ENCODE results near the gene HS6ST1. TPM values are rescaled to one million over a fixed set of nuclear protein-coding genes. Genes with fewer than 3 reads are reported as not detected.

The HS6ST1 gene
- total RNA-seq, 4 donors from 2014 or later: 44.6 to 63.3 (median 53.5) TPM

GRCh38 chr2:128250229-128251025 lies 68.2 kb downstream of the HS6ST1 start:
- Histone ChIP-seq H3K4me3 (no peak overlapping the region), H3K36me3 (no peaks in the 10 kb centered on the region), H3K27ac (no peak overlapping the region), H3K27me3 (no peaks in the 10 kb centered on the region), H3K4me1 (no peaks in the 10 kb centered on the region), H3K9me3 (no peaks in the 10 kb centered on the region)
- in situ Hi-C loops (cut with MboI; ENCODE audit: low sequenced_read_pairs in 4 of 4): no loop called here
- TF ChIP-seq CTCF (IDR thresholded peaks at IDR 0.05 in 4 of 5, conservative IDR thresholded peaks at IDR 0.05 in 1 of 5): no peak
- TF ChIP-seq POLR2A (IDR thresholded peaks at IDR 0.05): no peak
- intact Hi-C loops (cut with DNase I; ENCODE audit: low total_unique reads): no loop called here
- DNase-seq (no peak), ATAC-seq (no peak)

- TF ChIP-seq POLR2A (IDR thresholded peaks at IDR 0.05) (no peak), CTCF (IDR thresholded peaks at IDR 0.05 in 4 of 5, conservative IDR thresholded peaks at IDR 0.05 in 1 of 5) (no peak)
- DNase-seq (no peak), ATAC-seq (no peak)
- H3K36me3 ChIP-seq: no peaks in the 10 kb centered on the region
- H3K27ac ChIP-seq: no peak overlapping the region
- H3K9me3 ChIP-seq: no peaks in the 10 kb centered on the region
- in situ Hi-C loops (cut with MboI; ENCODE audit: low sequenced_read_pairs in 4 of 4): no loop called here
- intact Hi-C loops (cut with DNase I; ENCODE audit: low total_unique reads): no loop called here
- no peaks in the 10 kb centered on the region for H3K27me3 ChIP-seq
- H3K4me3 ChIP-seq: no peak overlapping the region
- no peaks in the 10 kb centered on the region for H3K4me1 ChIP-seq
Observed at GRCh38 chr2:128249555-128249954, 69.1 kb downstream of the HS6ST1 start.

GRCh38 chr2:128245813-128246212 lies 72.9 kb downstream of the HS6ST1 start:
- Histone ChIP-seq H3K4me1 (no peaks in the 10 kb centered on the region), H3K27me3 (no peaks in the 10 kb centered on the region), H3K9me3 (no peaks in the 10 kb centered on the region), H3K4me3 (no peak overlapping the region), H3K27ac (no peak overlapping the region), H3K36me3 (no peaks in the 10 kb centered on the region)
- ATAC-seq: no peak
- TF ChIP-seq POLR2A (IDR thresholded peaks at IDR 0.05): no peak
- TF ChIP-seq CTCF (IDR thresholded peaks at IDR 0.05 in 4 of 5, conservative IDR thresholded peaks at IDR 0.05 in 1 of 5): no peak
- intact Hi-C loops (cut with DNase I; ENCODE audit: low total_unique reads): no loop called here
- DNase-seq: no peak
- in situ Hi-C loops (cut with MboI; ENCODE audit: low sequenced_read_pairs in 4 of 4): no loop called here

GRCh38 chr2:128241896-128242295 lies 76.8 kb downstream of the HS6ST1 start:
- H3K9me3 ChIP-seq: no peaks in the 10 kb centered on the region
- ATAC-seq (no peak), DNase-seq (no peak)
- no peak overlapping the region for H3K4me3 ChIP-seq
- intact Hi-C loops (cut with DNase I; ENCODE audit: low total_unique reads) (no loop called here), in situ Hi-C loops (cut with MboI; ENCODE audit: low sequenced_read_pairs in 4 of 4) (no loop called here)
- TF ChIP-seq POLR2A (IDR thresholded peaks at IDR 0.05): no peak
- no peak for TF ChIP-seq CTCF (IDR thresholded peaks at IDR 0.05 in 4 of 5, conservative IDR thresholded peaks at IDR 0.05 in 1 of 5)
- no peaks in the 10 kb centered on the region for H3K27me3 ChIP-seq
- H3K27ac ChIP-seq: no peak overlapping the region
- H3K4me1 ChIP-seq: peaks cover 3 to 4% of the 10 kb centered on the region in 2 donors
- no peaks in the 10 kb centered on the region for H3K36me3 ChIP-seq
